Fibroblast of lung (primary cell): Measurements from ENCODE around the gene NARF.

Experiments
- EZH2 ChIP-seq: IDR thresholded peaks from 2 replicates; pipeline ENCODE4 v1.5.1; 2012; ENCODE audit warnings: low read length, control low read depth, mild to moderate bottlenecking; ENCODE audit errors: missing control alignments
- TF ChIP-seq, protein P1 (sequence below), 2 donors: IDR thresholded peaks in 1 of 2; conservative IDR thresholded peaks in 1 of 2; 1 replicate in 1 of 2; 2 replicates in 1 of 2; pipeline ENCODE4 v1.5.1; 2011 to 2012; ENCODE audit warnings: low read length in 2 of 2, control low read depth in 1 of 2, inconsistent platforms in 1 of 2, low read depth in 1 of 2, mild to moderate bottlenecking in 1 of 2

DNA sequence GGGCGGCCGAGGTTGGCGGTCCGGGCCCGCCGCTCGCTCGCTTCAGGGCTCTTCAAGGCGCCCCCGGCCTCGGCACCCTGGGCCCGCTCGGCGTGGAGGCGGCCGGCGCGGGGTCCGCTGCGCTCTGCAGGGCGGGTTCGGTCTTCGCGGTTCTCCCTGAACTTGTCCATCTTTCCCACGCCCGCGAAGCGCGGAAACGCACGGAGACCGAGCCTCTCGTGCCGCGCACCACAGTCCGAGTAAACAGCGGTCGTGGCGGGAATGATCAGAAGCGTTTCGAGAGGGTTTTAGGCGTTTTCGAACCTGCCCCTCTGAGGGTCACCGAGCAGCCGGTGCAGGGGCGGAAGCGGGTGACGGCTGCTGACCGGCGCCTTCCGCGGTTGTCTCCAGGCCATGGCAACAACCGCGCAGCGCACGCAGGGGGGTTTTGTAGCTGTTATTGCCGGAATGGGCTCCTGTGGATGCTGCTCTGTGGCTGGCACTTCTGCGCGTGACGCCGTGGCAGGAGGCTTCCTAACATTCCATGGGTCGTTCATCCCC is 414 bp downstream of the NARF start:
- TF ChIP-seq, protein P1, sequence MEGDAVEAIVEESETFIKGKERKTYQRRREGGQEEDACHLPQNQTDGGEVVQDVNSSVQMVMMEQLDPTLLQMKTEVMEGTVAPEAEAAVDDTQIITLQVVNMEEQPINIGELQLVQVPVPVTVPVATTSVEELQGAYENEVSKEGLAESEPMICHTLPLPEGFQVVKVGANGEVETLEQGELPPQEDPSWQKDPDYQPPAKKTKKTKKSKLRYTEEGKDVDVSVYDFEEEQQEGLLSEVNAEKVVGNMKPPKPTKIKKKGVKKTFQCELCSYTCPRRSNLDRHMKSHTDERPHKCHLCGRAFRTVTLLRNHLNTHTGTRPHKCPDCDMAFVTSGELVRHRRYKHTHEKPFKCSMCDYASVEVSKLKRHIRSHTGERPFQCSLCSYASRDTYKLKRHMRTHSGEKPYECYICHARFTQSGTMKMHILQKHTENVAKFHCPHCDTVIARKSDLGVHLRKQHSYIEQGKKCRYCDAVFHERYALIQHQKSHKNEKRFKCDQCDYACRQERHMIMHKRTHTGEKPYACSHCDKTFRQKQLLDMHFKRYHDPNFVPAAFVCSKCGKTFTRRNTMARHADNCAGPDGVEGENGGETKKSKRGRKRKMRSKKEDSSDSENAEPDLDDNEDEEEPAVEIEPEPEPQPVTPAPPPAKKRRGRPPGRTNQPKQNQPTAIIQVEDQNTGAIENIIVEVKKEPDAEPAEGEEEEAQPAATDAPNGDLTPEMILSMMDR (conservative IDR thresholded peaks at IDR 0.05 in 1 of 2, IDR thresholded peaks at IDR 0.05 in 1 of 2; ENCODE audit: low read depth in 1 of 2, low read length in 2 of 2): no peak
- no peak for TF ChIP-seq EZH2
